ENCODE results near the gene THBS2.

The THBS2 gene

GRCh38 chr6:169167581-169168301 is 85.9 kb downstream of the THBS2 start:
- TF ChIP-seq CTCF (IDR thresholded peaks at IDR 0.05; ENCODE audit: extremely low read depth, insufficient read depth, missing control alignments) = no peak
- no peak for DNase-seq (ENCODE audit: low spot score)
- in situ Hi-C loops (cut with MboI; ENCODE audit: low pct_unique_long_range_greater_than_20kb, low sequenced_read_pairs, unreplicated experiment) = no loop called here

- DNase-seq (ENCODE audit: low spot score) = no peak
- in situ Hi-C loops (cut with MboI; ENCODE audit: low pct_unique_long_range_greater_than_20kb, low sequenced_read_pairs, unreplicated experiment) = no loop called here
- TF ChIP-seq CTCF (IDR thresholded peaks at IDR 0.05; ENCODE audit: extremely low read depth, insufficient read depth, missing control alignments) = no peak
Measured at GRCh38 chr6:169166896-169167580, 86.6 kb downstream of the THBS2 start.
